ENCODE data around the gene MAML2. TPM values are rescaled to one million over a fixed set of nuclear protein-coding genes. Genes with fewer than 3 reads are reported as not detected.
A peak's percentile ranks its signal among the peaks of the same experiment; 100 is the strongest.

MAML2 gene
- total RNA-seq, 4 donors from 2014 or later, result 19.0 to 36.4 (median 31.4) TPM

DNA sequence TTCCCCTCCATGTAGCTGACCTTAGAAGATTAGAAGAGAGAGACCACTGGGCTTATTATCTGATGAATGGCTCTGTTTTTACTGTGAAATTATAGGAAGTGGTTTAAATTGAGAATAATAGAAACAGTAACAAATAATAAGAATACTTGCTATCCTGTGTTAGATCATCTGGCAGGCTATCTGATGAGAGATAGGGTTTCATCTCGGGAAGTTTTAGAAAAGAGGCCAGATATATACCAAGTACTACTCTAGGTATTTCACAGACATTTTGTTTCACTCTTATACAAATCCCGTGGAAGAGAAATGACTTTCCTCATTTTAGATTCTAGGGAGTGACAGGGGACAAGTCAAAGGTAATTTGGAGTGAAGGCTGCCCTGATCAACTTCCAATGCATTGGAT lies 198.4 kb downstream of the MAML2 start:
- Histone ChIP-seq H3K4me1 (peaks cover 0 to 7% of the 10 kb centered on the region in 2 donors), H3K36me3 (no peaks in the 10 kb centered on the region), H3K27me3 (no peaks in the 10 kb centered on the region), H3K4me3 (replicated peaks in 1 of 3) (no peak overlapping the region), H3K9me3 (no peaks in the 10 kb centered on the region), H3K27ac (no peak overlapping the region)
- DNase-seq, result no peak
- TF ChIP-seq POLR2A (IDR thresholded peaks at IDR 0.05), result no peak
- TF ChIP-seq, protein P1, sequence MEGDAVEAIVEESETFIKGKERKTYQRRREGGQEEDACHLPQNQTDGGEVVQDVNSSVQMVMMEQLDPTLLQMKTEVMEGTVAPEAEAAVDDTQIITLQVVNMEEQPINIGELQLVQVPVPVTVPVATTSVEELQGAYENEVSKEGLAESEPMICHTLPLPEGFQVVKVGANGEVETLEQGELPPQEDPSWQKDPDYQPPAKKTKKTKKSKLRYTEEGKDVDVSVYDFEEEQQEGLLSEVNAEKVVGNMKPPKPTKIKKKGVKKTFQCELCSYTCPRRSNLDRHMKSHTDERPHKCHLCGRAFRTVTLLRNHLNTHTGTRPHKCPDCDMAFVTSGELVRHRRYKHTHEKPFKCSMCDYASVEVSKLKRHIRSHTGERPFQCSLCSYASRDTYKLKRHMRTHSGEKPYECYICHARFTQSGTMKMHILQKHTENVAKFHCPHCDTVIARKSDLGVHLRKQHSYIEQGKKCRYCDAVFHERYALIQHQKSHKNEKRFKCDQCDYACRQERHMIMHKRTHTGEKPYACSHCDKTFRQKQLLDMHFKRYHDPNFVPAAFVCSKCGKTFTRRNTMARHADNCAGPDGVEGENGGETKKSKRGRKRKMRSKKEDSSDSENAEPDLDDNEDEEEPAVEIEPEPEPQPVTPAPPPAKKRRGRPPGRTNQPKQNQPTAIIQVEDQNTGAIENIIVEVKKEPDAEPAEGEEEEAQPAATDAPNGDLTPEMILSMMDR (IDR thresholded peaks at IDR 0.05), result no peak
- intact Hi-C loops (cut with DNase I), result no loop called here
- WGBS, 2 donors, result 80 to 82% methylated on average over 2 of the region's 2 CpGs

DNA sequence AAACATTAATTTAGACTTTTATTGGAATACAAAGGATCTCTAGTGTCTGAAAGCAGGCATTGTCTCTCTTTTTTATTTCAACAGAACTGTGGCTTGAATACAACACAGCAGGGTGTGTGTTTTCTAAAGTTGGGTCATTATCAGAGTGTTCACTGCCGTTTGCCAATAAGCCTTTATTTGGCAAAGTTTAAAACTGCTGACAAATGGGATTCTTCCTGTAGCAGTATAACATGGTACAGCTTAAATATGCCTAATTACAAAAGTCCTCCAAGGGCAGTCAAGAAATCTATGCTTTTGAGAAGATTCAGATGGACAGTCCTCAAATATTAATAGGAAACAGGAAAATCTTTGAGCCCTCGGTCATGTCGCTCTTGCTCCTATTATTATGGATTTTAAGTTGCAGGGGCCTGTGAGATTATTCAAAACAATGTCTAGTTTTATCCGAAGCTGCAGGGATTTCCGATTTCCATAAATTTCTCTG lies 199.9 kb downstream of the MAML2 start:
- no peak overlapping the region for H3K4me3 ChIP-seq (replicated peaks in 1 of 3)
- TF ChIP-seq POLR2A (IDR thresholded peaks at IDR 0.05), result no peak
- TF ChIP-seq, protein P1 (IDR thresholded peaks at IDR 0.05), result no peak
- 56 to 73% methylated on average over 5 of the region's 5 CpGs for WGBS, 2 donors
- H3K36me3 ChIP-seq, result no peaks in the 10 kb centered on the region
- no peaks in the 10 kb centered on the region for H3K27me3 ChIP-seq
- DNase-seq, result no peak
- H3K9me3 ChIP-seq, result no peaks in the 10 kb centered on the region
- H3K27ac ChIP-seq, result no peak overlapping the region
- intact Hi-C loops (cut with DNase I), result no loop called here
- peaks cover 0 to 7% of the 10 kb centered on the region in 2 donors for H3K4me1 ChIP-seq

DNA sequence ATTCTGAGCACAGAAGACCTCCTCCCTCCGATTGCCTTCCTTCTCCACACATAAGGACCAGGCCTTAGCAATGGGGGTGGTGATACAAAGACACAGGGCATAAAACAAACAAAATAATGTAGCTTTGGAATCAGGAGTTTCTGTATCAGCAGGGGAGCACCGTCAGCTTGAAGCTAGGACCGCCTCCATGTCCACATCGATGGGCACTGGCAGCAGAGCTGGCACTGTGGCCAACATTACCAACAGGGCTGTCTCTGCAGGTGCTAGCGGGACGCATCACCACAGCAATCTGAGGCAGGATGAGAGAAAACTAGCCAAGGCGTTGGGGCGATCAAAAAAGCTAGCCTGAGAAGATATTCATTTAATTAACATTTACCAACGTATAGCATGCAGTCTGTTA lies 201.4 kb downstream of the MAML2 start:
- H3K27me3 ChIP-seq, result no peaks in the 10 kb centered on the region
- 95 to 96% methylated on average over 9 of the region's 9 CpGs for WGBS, 2 donors
- H3K4me3 ChIP-seq (replicated peaks in 1 of 3), result no peak overlapping the region
- intact Hi-C loops (cut with DNase I), result no loop called here
- TF ChIP-seq, protein P1 (IDR thresholded peaks at IDR 0.05), result no peak
- TF ChIP-seq POLR2A (IDR thresholded peaks at IDR 0.05), result no peak
- no peaks in the 10 kb centered on the region for H3K36me3 ChIP-seq
- no peak overlapping the region for H3K27ac ChIP-seq
- peaks cover 10 to 16% of the 10 kb centered on the region in 2 donors for H3K4me1 ChIP-seq
- no peaks in the 10 kb centered on the region for H3K9me3 ChIP-seq
- DNase-seq, result no peak

DNA sequence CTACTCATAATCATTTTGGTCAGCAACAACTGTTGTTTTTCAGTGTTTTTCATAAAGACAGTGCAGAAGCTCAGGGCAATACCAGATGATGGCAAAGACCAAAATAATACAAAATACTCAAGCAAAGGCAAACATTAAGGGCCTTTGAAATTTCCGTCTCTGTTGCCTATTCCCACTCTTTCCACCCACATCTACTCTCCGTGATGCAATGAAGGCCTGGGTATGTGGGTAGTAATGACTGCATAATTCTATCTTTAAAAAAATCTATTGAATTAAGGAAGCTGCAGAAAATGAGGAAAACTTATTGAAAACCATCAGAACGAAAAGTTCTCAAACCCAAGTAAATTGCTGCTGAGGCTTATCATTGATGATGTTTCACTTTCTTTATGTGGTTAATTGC lies 203.3 kb downstream of the MAML2 start:
- TF ChIP-seq, protein P1 (IDR thresholded peaks at IDR 0.05), result no peak
- TF ChIP-seq POLR2A (IDR thresholded peaks at IDR 0.05), result no peak
- peaks cover 14 to 19% of the 10 kb centered on the region in 2 donors for H3K4me1 ChIP-seq
- no peaks in the 10 kb centered on the region for H3K9me3 ChIP-seq
- H3K27me3 ChIP-seq, result no peaks in the 10 kb centered on the region
- no peak overlapping the region for H3K4me3 ChIP-seq (replicated peaks in 1 of 3)
- intact Hi-C loops (cut with DNase I), result no loop called here
- 87 to 94% methylated on average over 3 of the region's 3 CpGs for WGBS, 2 donors
- no peak for DNase-seq
- H3K36me3 ChIP-seq, result no peaks in the 10 kb centered on the region
- H3K27ac ChIP-seq, result no peak overlapping the region

DNA sequence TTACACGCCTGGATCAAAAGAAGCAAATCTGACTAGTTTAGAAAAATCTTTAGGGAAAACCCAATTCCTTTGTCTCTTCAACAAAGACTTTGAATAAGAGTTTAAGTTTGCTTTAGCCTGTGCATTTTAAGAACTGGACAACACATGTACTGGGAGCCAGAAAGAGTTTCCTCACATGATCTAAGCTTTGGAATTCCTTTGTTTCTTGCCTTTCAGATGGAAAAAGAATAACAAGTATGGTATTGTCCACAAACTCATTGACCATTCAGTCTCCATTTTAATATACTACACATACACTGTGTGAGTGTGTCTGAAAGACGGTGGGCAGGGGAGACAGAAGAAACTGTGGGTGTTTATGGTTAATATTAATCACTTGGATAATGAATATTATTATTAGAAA lies 205.6 kb downstream of the MAML2 start:
- intact Hi-C loops (cut with DNase I), result no loop called here
- 77 to 86% methylated on average over 2 of the region's 2 CpGs for whole genome bisulfite sequencing, 2 donors
- H3K9me3 ChIP-seq, result no peaks in the 10 kb centered on the region
- H3K4me1 ChIP-seq, result peaks cover 24 to 32% of the 10 kb centered on the region in 2 donors
- TF ChIP-seq, protein P1 (IDR thresholded peaks at IDR 0.05), result no peak
- no peak for TF ChIP-seq POLR2A (IDR thresholded peaks at IDR 0.05)
- no peaks in the 10 kb centered on the region for H3K27me3 ChIP-seq
- no peaks in the 10 kb centered on the region for H3K36me3 ChIP-seq
- DNase-seq, result no peak
- H3K4me3 ChIP-seq (replicated peaks in 1 of 3), result no peak overlapping the region
- H3K27ac ChIP-seq, result peak overlapping the region in 2 of 3 donors; percentile 55 to 70
